GM18873 (cell line): Measurements from ENCODE around the gene MLPH.

Experiments
- ATAC-seq: cut with Tn5 transposase; IDR thresholded peaks from one replicate; pipeline ENCODE4 v1.9.1; 2021; ENCODE audit warnings: mild to moderate bottlenecking, moderate library complexity, moderate number of reproducible peaks; ENCODE audit not compliant: unreplicated experiment, low FRiP score

The MLPH gene

DNA sequence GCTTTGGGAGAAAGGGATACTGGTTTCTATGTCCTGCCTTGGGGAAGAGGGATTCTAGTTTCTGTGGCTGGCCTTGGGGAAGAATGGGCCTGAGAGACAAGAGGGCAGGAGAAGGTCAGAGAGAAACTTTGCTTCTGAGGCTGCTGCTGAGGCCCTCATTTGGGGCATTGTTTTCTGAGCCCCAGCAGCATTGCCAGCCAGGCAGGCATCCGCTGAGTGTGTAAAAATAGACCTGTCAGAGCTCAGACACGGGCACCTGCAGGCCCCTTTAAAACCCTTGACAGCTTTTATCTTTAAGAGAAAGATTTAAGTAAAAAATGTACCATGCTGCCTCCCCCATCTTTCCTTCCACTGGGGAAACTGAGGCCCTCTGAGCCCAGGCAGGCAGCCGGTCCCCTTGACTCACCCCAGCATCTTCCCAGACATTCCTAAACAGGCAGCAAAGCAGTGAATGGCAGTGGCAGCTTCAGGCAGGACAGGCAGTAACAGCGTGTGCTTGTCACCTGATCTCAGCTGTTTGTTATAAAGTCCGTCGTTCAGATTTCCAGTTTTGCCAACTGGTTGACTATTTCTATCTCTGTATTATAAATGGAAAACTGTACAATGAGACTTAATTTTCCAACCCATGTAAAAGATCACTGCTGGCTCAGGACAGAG lies 27.6 kb downstream of the MLPH start:
- no peak for ATAC-seq

DNA sequence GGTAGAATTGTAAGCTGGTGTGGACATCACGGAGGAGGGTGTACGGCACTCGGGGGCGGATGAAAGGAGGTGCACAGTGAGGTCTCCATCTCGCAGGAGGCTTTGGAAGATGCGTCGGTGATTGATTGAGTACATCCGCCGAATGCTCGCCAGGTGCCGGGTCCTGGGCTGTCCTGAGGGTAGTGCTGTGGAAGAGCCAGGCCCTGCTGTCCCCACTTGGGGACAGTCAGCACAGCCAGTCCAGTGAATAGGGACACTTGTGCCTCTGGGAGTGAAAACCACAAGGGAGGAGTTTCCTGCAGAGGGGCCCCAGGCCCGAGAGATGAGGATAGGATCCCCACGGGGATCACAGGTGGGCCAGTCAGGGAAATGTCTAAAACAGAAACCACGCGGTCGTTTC lies 28.1 kb downstream of the MLPH start:
- ATAC-seq = no peak

DNA sequence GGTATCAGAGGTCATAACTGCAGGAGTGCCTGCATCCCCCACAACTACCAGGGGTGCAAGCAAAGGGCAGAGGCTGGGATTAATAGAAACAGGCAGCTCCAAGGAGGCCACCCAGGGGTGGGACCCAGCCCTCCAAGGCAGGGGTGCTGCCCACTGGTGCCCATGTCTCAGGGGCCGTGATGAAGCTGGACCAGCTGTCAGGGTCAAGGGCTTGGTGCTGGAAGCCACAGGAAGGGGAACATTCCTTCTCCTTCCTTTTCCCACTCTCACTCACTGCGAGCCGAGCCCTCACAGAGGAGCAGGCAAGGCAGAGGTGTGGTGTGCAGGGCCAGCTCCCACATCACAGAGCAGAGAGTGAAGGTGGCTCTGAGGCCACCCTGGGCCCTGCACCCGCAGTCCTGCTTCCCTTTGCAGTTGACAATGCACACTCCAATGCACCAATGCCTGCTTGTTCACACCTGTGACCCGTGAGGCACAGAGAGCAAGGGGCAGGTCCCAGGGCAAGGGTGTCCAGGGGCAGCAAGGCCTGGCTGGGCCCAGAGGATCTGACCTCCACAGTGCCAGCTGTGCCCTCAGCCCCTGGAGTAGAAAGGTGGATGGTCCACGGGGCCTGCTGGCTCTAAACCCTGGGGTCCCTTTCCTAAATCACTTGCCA lies 28.7 kb downstream of the MLPH start:
- ATAC-seq = no peak

GRCh38 chr2:237517163-237517562 lies 30.1 kb downstream of the MLPH start:
- no peak for ATAC-seq

GRCh38 chr2:237517990-237518389 lies 30.9 kb downstream of the MLPH start:
- no peak for ATAC-seq

DNA sequence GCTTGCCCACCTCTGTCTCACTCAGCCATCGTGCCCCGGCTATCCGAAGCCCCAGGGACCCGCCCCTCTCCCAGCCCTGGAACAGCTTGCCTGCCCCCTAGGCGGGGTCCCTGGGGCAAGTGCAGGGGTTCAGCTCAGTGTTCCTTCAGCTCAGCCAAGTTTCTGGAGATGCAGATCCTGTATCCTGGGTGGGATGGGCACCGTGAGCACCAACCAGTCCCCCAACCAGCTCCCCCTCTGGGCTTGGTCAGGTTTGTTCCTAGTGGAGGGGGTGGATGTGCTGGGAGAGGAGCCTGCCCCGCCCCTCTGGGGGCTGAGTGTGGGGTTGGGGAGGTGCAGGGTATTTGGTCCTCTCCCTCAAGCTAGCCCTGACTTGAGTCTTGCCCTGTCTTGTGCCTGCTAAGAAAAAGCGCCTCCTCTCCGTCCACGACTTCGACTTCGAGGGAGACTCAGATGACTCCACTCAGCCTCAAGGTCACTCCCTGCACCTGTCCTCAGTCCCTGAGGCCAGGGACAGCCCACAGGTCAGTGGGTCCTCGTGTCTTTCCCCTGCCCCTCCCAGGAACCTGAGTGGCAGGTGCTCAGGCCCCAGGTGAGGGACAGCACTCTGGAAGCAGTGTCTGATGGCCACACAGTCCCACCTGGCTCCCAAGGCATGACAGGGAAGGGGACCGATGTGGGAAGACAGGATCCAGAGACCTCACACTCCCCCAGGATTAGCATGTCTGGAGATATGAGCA lies 32.6 kb downstream of the MLPH start:
- ATAC-seq = no peak

DNA sequence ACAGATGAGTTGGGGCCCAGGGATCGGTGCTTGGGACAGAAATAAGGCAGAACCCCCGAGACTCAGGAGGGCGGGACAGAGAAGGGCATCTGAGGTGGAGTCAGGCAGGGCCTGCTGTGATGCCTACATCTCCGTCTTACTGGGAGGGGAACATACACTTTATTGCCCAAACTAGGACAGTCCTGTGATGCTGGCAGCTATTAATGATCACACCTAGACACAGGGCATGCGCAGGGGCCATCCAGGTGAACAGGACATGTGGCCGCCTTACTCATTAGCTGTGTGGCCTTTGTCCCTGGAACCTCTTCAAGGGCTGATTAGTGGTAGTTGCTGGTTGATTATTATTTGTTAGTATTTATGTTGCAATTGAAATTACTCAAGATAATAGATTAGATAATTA lies 33.2 kb downstream of the MLPH start:
- ATAC-seq = no peak

- no peak for ATAC-seq
Measured at GRCh38 chr2:237524631-237525030, 37.6 kb downstream of the MLPH start.

DNA sequence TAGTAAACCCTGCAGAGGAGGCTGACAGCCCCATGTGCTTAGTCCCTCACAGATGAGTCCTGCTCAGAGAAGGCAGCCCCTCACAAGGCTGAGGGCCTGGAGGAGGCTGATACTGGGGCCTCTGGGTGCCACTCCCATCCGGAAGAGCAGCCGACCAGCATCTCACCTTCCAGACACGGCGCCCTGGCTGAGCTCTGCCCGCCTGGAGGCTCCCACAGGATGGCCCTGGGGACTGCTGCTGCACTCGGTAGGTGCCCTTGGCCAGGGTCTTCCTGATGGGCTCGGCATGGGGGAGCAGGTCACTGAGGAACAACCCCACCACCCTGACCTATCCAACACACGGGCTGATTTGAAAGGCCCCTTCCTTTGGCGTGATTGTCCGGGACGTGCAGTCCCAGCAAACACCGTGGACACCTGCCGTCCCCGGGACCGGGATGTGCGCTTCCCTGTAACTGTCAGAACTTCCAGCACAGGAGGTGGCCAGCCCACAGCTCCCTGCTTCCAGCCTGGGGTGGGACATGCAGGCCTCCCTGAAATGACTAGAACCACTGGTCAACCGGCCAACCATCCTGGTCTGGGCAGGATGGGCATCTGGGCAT lies 38.6 kb downstream of the MLPH start:
- ATAC-seq = no peak

DNA sequence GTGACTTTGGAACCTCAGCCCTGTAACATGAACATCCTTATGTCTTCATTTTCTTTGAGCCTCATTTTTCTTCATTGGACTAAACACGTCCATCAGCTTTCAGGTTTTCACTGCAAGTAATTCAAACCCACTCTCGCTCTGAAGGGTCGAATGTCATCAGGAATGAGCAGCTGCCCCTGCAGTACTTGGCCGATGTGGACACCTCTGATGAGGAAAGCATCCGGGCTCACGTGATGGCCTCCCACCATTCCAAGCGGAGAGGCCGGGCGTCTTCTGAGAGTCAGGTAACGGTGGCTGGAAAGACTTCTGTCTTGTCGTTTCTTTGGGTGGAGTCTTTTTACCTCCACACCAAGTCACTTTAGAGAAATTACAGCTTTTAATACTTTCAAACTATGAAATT lies 40.2 kb downstream of the MLPH start:
- no peak for ATAC-seq

DNA sequence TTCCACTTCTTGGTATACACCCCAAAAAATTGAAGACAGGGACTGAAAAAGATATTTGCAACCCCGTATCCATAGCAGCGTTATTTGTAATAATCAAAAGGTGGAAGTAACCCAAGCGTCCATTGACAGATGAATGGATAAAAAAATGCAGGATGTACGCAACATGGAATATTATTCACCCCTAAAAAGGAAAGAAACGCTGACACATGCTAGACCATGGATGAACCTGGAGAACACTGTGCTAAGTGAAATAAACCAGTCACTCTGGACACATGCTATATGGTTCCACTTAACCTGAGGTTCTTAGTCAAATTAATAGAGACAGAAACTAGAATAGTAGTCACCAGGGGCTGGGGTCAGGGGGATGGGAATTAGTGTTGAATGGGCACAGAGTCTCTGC lies 40.7 kb downstream of the MLPH start:
- ATAC-seq = no peak

GRCh38 chr2:237529452-237530402 lies 42.7 kb downstream of the MLPH start:
- peak; percentile 74 for ATAC-seq

GRCh38 chr2:237530472-237531433 lies 43.7 kb downstream of the MLPH start:
- ATAC-seq = no peak

GRCh38 chr2:237532160-237532559 lies 45.1 kb downstream of the MLPH start:
- no peak for ATAC-seq

DNA sequence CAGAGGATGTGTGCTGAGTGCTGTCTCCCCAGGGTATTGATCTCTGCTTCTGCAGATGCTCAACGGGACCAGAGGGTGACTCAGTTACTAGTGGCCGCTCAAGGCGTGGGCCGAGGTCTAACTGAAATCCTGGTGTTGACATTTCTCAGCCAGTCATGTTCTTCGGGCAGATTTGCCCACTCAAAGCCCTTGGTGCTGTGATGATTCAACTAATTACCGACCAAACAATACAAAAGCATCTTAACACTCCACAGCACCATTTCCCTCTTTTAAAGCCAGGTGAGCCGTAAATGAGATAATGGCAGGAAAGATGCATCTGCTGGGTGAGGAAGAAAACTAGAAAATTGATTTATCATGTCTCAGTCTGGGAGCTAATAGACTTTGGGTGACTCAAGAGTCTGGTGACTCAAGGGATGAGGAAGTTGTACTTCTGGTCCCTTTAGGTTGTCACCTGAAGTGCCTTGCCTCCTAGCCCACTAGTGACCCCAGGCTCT lies 46.7 kb downstream of the MLPH start:
- no peak for ATAC-seq

DNA sequence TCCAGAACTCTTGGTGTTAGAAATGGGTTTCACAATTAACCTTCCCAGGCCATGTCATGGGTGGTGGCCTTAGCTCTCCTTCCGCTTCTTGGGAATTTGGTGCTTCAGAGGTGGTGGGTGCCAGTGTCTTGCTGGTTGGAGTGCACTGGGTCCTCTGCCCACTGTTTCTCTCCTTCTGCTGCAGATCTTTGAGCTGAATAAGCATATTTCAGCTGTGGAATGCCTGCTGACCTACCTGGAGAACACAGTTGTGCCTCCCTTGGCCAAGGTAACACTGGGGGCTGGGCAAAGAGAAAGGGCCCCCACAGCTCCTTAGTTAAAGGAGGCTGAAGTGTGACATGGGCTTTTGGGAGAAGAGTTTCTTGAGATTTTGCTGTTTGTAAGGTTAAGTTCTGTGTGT lies 47.3 kb downstream of the MLPH start:
- no peak for ATAC-seq

GRCh38 chr2:237535385-237536082 lies 48.5 kb downstream of the MLPH start:
- no peak for ATAC-seq

DNA sequence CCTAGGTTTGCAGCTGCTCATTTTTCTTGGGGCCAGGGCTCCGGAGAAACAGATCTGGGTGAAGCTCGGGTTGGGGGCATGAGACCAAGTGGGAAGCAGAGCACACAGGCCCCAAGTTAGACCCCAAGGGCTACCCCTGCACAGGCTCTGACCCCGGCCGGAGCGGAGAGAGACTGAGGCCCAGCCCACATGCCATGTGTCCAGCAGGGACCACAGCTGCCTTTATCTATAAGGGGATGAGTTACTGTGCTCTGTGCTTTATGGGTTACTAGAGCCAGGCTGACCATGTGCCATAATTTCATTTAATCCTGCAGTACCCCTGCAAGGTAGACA lies 49.0 kb downstream of the MLPH start:
- no peak for ATAC-seq

DNA sequence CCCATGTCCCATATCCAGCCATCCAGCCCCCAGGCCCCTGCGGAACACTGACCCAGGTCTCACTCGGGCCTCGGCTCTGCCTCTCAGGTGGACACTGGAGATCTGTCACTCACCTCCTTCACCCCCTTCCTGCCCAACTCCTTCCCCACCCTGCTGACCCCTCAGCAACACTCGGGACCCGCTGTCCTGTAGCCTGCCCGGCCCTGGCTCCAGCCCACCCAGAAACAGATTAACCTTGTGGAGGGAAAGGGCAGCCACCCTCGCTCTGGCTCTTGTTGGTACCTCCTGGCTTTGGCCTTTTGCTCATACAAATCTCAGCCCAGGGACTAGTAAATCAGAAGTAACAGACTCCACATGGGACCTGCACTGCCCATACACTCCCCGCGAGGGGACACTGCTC lies 49.6 kb downstream of the MLPH start:
- no peak for ATAC-seq
